HepG2 (cell line): ENCODE measurements around the gene CCDC6. TPM values are rescaled to one million over a fixed set of nuclear protein-coding genes. Genes with fewer than 3 reads are reported as not detected.

Experiments
- AHDC1 ChIP-seq: sonication (generic); formaldehyde crosslinking; IDR thresholded peaks from 2 replicates; pipeline ENCODE4 v1.5.1; 2020; ENCODE audit warnings: mild to moderate bottlenecking, missing genetic modification reagents, borderline replicate concordance
- CREM ChIP-seq, 2 experiments: sonication (generic) in 1 of 2; formaldehyde crosslinking in 1 of 2; IDR thresholded peaks; 2 replicates each; pipeline versions ENCODE4 v1.4.0 to v1.6.1; 2016 to 2020; ENCODE audit warnings: antibody characterized with exemption in 1 of 2, mild to moderate bottlenecking in 1 of 2, missing genetic modification reagents in 1 of 2
- HNRNPUL1 ChIP-seq: fragments of 200-400 bp; formaldehyde crosslinking; IDR thresholded peaks from 2 replicates; pipeline ENCODE4 v1.6.1; 2017; ENCODE audit warnings: low read depth, mild to moderate bottlenecking, low read length, moderate library complexity
- KDM5B ChIP-seq: sonication (generic); formaldehyde crosslinking; IDR thresholded peaks from 2 replicates; pipeline ENCODE4 v1.4.0; 2020; ENCODE audit warnings: missing genetic modification reagents, mild to moderate bottlenecking, borderline replicate concordance
- MED13 ChIP-seq: sonication (generic); formaldehyde crosslinking; IDR thresholded peaks from 2 replicates; pipeline ENCODE4 v1.5.0; 2020; ENCODE audit warnings: missing genetic modification reagents
- MXD3 ChIP-seq: IDR thresholded peaks from 2 replicates; pipeline ENCODE4 v1.6.1; 2016; ENCODE audit warnings: mild to moderate bottlenecking, missing biosample characterization, missing genetic modification reagents
- MXI1 ChIP-seq: IDR thresholded peaks from 3 replicates; pipeline ENCODE4 v1.6.1; 2012; ENCODE audit warnings: low read depth, low read length, inconsistent platforms, borderline replicate concordance
- NONO ChIP-seq, 2 experiments: fragments of 450-650 bp in 1 of 2; sonication (generic) in 1 of 2; formaldehyde crosslinking in 1 of 2; IDR thresholded peaks in 1 of 2; conservative IDR thresholded peaks in 1 of 2; 2 replicates each; pipeline versions ENCODE4 v1.6.1 to v1.8.0; 2017 to 2022; ENCODE audit warnings: mild to moderate bottlenecking in 1 of 2, missing genetic modification reagents in 1 of 2, moderate library complexity in 1 of 2
- SSRP1 ChIP-seq: IDR thresholded peaks from 2 replicates; pipeline ENCODE4 v1.6.1; 2016; ENCODE audit warnings: control low read depth
- TAF1 ChIP-seq: sonication (generic); formaldehyde crosslinking; IDR thresholded peaks from 2 replicates; pipeline ENCODE4 v1.4.0; 2020; ENCODE audit warnings: missing genetic modification reagents
- TCF12 ChIP-seq, 2 experiments: fragments of 450-650 bp in 1 of 2; sonication (generic) in 1 of 2; formaldehyde crosslinking in 1 of 2; IDR thresholded peaks; 2 replicates each; pipeline versions ENCODE4 v1.6.1 to v1.8.0; 2017 to 2022; ENCODE audit warnings: antibody characterized with exemption in 1 of 2, mild to moderate bottlenecking in 1 of 2, missing genetic modification reagents in 1 of 2, moderate library complexity in 1 of 2
- TFAP4 ChIP-seq: sonication (generic); IDR thresholded peaks from 2 replicates; pipeline ENCODE4 v1.6.1; 2016; ENCODE audit warnings: low read depth, borderline replicate concordance
- ZBTB7A ChIP-seq: sonication (generic); formaldehyde crosslinking; IDR thresholded peaks from 2 replicates; pipeline ENCODE4 v1.8.0; 2022; ENCODE audit warnings: mild to moderate bottlenecking, missing genetic modification reagents
- ZFAT ChIP-seq: sonication (generic); formaldehyde crosslinking; conservative IDR thresholded peaks from 2 replicates; pipeline ENCODE4 v1.8.1; 2023; ENCODE audit warnings: missing genetic modification reagents, inconsistent platforms
- ZNF652 ChIP-seq: IDR thresholded peaks from 2 replicates; pipeline ENCODE4 v1.6.1; 2016; ENCODE audit warnings: low read depth, borderline replicate concordance
- ZNF841 ChIP-seq: sonication (generic); formaldehyde crosslinking; IDR thresholded peaks from 2 replicates; pipeline ENCODE4 v1.8.1; 2023; ENCODE audit warnings: missing genetic modification reagents, borderline replicate concordance
- ZNF850 ChIP-seq: sonication (generic); formaldehyde crosslinking; conservative IDR thresholded peaks from 2 replicates; pipeline ENCODE4 v1.9.0; 2021; ENCODE audit warnings: mild to moderate bottlenecking, missing genetic modification reagents
- ZSCAN12 ChIP-seq: sonication (generic); formaldehyde crosslinking; IDR thresholded peaks from 2 replicates; pipeline ENCODE4 v1.9.0; 2021; ENCODE audit warnings: mild to moderate bottlenecking, missing genetic modification reagents
- ZSCAN21 ChIP-seq: sonication (generic); formaldehyde crosslinking; IDR thresholded peaks from 2 replicates; pipeline ENCODE4 v1.8.0; 2022; ENCODE audit warnings: mild to moderate bottlenecking, missing genetic modification reagents, moderate library complexity, borderline replicate concordance
- ZSCAN9 ChIP-seq: IDR thresholded peaks from 2 replicates; pipeline ENCODE4 v1.6.1; 2016; ENCODE audit warnings: borderline replicate concordance
- polyA plus RNA-seq, 8 experiments: library from polyadenylated mRNA; depleted of rRNA in 3 of 8; stranded (reverse) in 7 of 8; unstranded in 1 of 8; fragments of >200 nt; fragmentation: Illumina TruSeq in 4 of 8; extraction: Trizol in 4 of 8; gene quantifications; 2 replicates each; pipeline versions ENCODE4 v1.2.1 to v1.2.3, GENCODE V29; 2011 to 2016; ENCODE audit warnings: low read depth in 4 of 8, missing spikeins in 1 of 8, mixed read lengths in 1 of 8; ENCODE audit not compliant: insufficient read depth in 1 of 8
- total RNA-seq, 5 experiments: library from RNA; depleted of rRNA; stranded (reverse); fragments of >200 nt; fragmentation: Illumina TruSeq; extraction: Trizol; gene quantifications; 2 replicates each; pipeline ENCODE4 v1.2.3, GENCODE V29; 2016; ENCODE audit warnings: low read depth in 1 of 5

CCDC6 gene
- total and polyA plus RNA-seq, 2 of the 13 experiments (the other 11 are each of a cell fraction or from before 2014, with no cell fraction given), result 17.9 to 18.3 TPM

GRCh38 chr10:59906417-59907202 is at the start of gene CCDC6 (continued):
- TF ChIP-seq NONO (IDR thresholded peaks at IDR 0.05) (no peak), NONO (CRISPR knock-in tag; conservative IDR thresholded peaks at IDR 0.05) (peak; percentile 83), ZBTB7A (CRISPR knock-in tag) (0 out of 2 replicates have a peak, but pooled peaks have one; percentile 28), ZSCAN9 (CRISPR knock-in tag) (peak; percentile 43; the same call in 1 of the 2 replicates), ZNF850 (0 out of 2 replicates have a peak, but pooled peaks have one; percentile 68), TAF1 (CRISPR knock-in tag) (peak; percentile 97), TCF12 (IDR thresholded peaks at IDR 0.05) (no peak), TCF12 (CRISPR knock-in tag; IDR thresholded peaks at IDR 0.05) (0 out of 2 replicates have a peak, but pooled peaks have one; percentile 62), AHDC1 (peak; percentile 71), MXD3 (CRISPR knock-in tag) (peak; percentile 75; the same call in 1 of the 2 replicates), ZNF841 (CRISPR knock-in tag) (no peak), SSRP1 (CRISPR knock-in tag) (no peak), TFAP4 (peak; percentile 59; the same call in 1 of the 2 replicates), HNRNPUL1 (peak; percentile 18; the same call in 1 of the 2 replicates), KDM5B (CRISPR knock-in tag) (peak; percentile 89), MED13 (CRISPR knock-in tag) (peak; percentile 21; the same call in 1 of the 2 replicates), ZNF652 (no peak), ZSCAN12 (CRISPR knock-in tag) (no peak), MXI1 (peak; percentile 70; the same call in 2 of the 3 replicates), ZFAT (CRISPR knock-in tag) (no peak), CREM (IDR thresholded peaks at IDR 0.05) (peak; percentile 51; the same call in 1 of the 2 replicates), CREM (CRISPR knock-in tag; IDR thresholded peaks at IDR 0.05) (no peak), ZSCAN21 (CRISPR knock-in tag) (peak; percentile 29; the same call in 1 of the 2 replicates)
